Amygdala (tissue), 56 donors: ENCODE measurements around the gene SGCD.

Experiments
- DNase-seq, 56 donors: peaks; one replicate each; lab custom pipeline; 2025; lab: John Stamatoyannopoulos, UW

The SGCD gene

DNA sequence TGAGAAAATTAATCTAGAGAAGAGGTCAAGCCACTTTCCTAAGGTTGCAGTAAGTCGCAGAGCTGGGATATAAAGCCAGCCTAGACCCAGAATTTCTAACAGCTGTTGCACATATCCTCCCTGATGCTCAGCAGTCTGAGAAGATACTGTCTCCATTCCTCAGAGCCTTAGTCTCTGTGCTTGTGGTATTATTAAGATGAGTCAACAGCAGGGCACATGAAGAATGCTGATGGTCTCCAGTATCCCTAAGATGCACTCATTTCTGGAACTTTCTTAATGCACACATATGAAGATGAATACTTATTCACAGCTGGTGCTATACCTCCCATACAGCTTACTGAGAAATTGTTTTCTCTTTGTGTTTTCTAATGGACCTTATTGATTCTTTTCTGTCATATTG is 32.5 kb downstream of the SGCD start:
- DNase-seq = no peak

DNA sequence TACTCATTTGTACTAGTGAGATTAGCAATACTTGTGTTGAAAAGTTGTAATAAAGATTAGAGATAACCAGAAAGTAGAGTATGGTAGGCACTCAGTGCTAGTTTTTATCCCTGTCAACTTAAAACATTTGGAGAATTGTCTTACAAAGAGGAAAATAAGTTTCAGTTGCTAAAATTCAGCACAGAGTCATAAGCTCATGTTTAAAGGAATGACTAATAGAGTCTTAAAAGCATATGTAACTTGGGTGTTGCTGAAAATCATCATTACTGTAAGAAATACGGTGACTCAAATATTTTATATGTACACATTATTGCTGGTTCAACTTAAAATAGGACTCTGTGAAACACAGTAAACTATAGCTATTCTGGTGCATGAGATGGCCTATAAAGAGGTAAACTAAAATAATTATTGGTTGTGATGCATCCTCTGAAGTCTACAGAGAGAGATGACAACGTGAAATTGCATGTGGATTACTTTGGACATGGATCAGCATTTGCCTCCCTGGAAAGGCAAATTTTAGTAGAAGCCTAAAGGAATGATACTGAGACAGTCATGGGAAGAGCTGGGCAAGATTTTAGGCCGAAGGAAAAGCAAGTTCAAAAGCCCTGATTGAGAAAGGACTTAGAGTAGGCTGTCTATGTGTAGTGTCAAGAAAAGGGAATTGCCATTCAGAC is 34.6 kb downstream of the SGCD start:
- no peak for DNase-seq

DNA sequence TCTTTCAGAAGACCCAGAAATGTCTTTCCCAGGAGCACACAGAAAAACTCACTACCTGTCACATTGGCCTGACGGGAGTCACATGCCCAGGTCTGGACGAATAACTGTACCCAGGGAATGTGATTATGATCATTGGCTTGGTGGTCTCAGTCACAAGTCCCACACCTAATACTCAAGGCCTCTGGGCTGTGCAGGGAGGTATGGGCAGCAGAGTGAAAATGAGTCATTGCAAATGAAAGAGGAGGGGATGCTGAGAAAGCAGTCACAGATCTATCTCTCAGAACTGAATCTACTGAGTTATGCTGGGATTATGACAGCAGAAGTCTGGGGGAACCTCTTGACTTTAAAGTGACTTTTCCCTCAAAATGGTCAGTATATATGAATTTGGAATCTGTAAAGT is 36.9 kb downstream of the SGCD start:
- DNase-seq = no peak

DNA sequence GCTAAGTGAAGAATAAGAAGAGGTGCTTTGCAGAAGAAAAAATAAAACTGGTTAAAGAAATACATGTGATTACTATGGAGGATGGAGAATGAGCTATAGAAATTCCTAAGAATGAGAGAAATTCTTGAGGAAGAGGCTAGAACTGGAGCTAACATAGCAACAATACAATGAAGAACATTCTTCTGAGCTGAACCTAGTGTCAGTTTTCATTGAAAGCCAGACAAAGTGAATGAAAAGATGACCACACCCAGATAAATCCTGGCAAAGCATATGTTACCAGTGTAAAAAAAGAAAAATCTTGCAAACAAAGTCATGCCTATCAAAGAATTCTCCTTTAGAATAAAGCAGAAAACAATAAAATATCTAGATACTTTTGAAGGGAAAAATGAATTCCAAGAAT is 39.6 kb downstream of the SGCD start:
- no peak for DNase-seq

DNA sequence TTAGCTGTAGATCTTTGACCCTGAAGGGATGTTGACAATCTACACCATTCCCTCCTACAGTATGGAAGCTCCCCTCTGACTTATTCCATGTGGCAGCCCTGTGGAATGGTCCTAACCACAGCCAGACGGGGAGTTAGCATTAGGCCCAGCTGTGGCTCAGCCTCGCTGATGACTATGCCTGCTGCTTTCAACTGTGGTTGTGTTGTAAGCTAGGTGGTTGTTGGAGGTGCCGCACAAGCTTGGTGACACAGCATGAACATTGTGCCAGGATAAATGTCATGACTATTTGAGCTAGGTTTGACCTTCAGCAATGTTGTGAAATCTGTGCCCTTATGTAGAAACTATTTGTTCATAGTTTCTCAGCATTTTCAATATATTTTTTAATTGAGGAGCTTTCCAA is 40.6 kb downstream of the SGCD start:
- DNase-seq = no peak

DNA sequence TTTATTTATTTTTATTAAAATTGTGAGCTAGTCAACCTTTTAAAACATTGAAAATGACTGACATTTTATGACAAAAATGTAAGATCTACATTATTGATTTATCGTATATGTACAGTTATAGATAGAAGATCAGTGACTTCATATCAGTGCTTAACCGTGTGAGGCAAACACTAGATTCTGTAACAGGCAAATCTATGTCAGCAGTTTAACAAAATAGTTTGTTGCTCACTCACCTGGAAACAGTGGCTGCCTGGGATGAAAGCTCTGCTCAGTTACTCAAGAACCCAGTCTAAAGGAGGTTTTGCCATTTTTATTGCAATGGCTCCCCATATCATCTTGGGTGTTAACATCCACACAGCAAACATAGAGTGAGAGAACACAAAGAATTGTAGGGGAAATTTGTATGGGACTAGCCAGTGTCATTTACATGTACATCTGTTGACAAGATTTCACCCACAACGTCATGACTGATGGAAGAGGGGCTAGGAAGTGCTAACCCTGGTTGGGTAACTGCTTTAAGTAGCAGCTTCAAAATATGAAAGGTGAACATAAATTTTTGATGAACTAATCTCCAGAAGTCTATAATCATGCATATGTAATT is 49.0 kb downstream of the SGCD start:
- no peak for DNase-seq

DNA sequence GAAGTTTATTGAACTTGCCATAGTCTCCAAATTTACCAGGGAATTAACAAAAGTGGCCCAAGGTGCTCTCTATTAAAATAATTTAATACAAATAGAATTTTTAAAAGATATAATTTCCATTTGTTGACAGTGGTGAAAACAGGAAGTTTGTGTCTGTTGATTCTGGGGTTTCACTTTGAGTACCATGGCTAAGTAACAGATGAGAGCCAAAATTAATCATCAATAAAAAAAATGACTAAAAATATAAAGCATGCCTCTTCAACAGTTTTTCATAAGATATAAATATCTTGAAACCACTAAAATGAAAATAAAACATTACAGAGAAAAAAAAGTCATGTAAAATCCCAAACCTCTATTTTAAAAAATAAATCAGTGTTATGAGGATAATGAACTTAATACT is 49.8 kb downstream of the SGCD start:
- DNase-seq = no peak

DNA sequence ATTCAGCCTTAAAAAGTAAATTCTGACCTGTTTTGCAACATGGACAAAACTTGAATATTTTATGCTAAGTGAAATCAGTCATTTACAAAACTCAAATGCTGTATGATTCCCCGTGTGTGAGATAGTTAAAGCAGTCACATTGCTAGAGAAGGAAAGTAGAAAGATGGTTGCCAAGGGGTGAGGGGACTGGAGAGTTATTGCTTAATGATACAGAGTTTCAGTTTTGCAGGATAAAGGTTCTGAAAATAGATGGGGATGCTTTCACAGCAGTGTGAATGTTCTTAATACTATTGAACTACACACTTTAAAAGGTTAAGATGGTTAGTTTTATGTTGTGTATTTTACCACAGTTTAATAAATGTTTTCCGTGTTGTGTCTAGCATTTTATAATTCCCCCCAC is 51.2 kb downstream of the SGCD start:
- DNase-seq = no peak

DNA sequence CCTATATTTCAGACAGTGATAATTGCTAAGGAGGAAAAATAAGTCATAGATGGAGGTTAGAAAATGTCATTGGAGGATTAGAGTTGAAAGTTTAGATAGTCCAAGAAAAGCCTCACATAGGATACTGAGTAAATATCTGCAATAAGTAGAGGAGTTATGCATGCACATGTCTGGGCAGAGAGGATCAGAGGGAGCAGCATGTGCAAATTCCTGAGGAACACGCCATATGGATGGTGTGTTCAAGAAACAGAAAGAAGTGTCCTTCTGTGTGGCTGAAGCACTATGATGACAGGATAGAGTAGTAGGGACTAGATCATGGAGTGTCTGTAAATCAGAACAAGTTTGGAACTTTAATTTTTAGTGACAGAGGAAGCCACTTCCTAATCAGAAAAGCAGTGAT is 52.2 kb downstream of the SGCD start:
- no peak for DNase-seq

DNA sequence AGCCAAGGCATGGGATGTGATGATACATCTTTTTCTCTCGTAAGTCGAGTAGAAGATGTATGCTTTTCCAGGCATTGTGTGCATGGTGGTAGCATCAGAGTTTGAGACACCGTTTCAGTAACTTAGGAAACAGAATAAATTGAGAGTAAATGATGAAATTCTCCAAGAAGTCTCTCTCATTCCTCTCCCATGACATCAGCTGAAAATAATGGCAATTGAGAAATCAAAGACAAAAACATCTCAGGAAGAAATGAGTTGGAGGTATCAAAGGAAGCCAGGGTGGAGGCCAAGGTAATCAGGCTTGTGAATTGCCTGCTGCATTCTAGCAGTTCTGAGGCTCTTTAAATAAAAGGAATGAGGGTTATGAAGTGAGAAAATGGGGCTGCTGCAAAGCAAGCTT is 53.9 kb downstream of the SGCD start:
- no peak for DNase-seq

DNA sequence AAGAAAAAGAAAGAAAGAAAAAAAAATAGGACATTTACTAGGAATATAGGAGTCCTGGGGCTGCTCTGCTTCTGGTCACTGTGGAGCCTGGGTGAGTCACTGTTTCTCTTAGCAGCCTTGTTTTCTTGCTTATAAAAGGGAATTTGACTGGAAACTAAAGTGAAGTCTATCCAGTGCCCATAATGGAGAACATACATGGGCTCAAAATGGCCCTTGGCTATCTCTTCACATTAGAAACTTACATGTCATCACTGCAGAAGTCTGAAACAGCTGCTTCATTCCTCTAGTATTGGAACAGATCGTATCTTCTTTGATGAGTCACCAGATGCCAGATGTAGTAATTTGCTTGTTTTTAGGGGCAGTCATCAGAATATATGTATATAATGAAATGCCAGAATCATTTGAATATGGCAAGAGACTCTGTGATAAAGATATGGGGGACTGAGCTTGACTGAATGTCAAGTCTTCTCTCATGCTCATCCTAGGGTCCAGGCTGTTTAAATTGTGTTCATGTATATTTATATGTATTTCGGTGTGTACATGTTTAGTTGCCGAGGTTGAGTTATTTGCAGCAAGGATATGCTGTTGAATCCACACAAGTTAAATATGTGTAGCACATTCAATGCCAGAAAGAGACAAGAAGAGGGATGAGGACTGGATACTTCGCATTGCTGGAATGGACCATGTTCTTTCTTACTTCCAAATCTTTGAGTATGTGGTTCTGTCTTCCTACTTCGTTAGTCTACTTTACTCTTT is 56.7 kb downstream of the SGCD start:
- no peak for DNase-seq

DNA sequence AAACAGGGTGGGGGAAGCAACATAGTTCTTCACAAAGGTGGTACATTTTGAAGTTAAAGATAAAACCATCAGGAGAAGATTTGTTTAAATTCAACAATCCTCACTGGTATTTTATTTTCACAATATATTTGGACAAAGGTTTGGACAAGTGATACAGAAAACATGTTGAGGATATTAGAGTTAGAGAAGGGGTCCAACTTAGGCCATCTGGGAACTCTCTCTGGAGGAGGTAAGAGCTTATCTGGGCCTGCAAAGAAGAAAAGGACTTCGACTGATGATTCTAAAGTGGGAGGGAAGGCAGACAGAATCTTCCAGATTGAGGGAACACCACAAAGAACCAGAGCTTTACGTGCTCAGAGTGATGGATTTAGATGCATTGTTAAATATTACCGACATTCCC is 58.5 kb downstream of the SGCD start:
- no peak for DNase-seq

DNA sequence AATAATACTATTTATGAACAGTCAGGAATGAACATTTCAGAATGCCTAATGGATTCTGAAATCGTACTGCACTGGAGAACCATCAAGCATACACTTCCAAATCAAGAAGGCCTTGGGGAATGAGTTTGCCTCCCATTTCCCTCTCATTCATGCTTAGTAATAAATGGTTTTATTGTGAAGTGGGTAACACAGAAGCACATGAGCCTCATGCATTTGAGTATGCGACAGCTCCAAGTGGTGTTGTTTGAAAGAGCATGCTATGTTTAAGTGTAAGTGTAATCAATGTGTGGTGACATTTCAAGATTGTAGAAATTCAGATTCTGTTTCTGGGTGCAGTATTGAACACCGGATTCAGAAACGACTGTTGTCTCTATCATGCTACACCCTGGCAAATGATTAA is 60.0 kb downstream of the SGCD start:
- no peak for DNase-seq

DNA sequence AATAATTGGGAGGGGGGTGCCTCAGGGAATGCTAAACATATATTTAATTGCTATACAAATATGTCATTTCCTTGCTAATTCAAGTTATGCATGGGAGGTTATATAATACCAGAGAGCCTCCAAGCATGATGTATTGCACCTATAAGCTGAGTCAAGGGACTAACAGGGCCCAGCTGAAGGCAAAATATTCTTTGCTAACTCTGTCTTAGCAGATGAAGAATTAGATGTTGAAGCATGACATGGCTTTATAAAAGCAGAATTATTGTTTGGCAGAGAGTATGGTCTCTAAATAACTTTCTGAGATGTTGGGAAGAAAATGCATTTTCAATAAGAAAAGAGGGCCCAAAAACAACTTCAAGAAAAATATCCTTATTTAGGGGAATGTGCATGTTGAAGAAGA is 60.4 kb downstream of the SGCD start:
- DNase-seq = no peak

DNA sequence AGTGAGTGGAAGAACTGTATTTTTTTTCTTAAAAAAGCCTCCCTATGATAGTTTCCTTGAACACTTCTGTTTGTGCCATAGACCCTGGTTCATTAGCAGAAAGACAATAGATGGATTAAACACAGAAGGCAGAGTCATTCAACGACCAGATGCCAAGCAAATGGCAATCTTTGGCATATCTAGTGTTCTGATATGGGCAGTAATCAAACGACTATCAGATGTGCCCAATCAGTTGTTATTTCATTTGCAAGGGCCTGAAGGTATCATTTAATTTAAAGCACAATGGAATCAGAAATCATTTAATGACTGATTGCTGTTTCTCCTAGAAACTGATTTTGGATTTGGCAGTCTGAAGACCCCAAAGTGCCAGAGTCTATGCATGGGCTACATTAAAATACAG is 61.3 kb downstream of the SGCD start:
- DNase-seq = no peak

DNA sequence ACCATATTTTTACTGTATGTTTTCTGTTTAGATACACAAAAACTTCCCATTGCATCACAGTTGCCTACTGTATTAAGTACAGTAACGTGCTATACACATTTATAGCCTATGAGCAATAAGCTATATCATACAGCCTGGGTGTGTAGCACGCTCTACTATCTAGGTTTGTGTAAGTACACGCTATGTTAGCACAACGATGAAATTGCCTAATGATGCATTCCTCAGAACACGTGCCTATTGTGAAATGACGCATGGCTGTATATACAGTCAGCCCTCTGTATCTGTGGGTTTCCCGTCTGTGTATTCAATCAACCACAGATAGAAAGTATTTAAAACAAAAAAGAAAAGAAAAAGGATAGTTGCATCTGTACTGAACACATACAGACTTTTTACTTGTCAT is 64.2 kb downstream of the SGCD start:
- DNase-seq = no peak

DNA sequence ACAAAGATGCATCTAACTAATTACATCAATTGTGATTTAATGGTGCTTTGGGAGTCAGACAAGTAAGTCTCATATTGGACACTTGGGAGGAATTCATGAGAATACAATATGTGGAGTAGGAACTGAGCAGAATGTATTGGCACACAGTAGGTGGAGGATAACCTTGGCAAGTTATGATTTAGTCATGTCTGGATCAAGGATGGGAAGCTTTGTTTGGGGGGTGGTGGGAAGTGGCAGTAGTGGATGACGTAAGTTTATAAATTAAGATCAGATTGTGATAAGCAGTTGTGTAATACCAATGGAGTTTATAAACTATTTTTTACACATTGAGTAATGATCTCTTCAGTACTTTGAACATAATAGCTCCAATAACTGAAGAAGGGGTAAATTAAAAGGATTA is 67.0 kb downstream of the SGCD start:
- DNase-seq = no peak

DNA sequence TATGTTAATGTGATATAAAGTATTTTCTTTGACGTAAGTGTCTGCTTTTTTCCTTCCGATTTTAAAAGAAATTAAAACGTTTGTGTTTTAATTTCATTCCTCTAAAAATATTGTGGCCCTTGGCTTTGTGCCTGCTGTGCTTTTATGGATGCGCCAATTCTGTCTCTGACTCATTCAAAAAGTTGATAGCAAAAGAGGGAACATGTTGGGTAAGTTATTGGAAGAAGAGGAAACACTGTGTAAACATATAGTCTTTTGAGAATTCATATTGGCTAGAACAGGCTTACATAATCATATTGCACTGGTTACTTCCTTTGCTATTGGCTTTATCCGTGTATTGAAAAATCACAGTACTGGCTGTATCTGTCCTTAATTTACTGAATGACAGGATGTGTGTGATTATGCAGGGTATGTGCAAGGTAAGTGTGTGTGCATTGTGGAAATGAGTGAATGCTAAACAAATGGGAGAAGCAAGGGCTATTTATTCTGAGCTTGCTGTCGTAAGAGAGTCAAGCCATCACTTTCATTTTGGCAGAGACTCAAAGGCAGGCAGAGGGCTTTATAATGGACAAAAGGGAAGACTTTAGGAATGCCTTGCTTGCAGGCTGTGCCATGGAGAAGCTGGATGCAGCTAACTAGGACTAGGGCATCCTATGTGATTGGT is 67.8 kb downstream of the SGCD start:
- peak in 6 of 56 donors; percentile 6 to 28 (median 20) for DNase-seq

DNA sequence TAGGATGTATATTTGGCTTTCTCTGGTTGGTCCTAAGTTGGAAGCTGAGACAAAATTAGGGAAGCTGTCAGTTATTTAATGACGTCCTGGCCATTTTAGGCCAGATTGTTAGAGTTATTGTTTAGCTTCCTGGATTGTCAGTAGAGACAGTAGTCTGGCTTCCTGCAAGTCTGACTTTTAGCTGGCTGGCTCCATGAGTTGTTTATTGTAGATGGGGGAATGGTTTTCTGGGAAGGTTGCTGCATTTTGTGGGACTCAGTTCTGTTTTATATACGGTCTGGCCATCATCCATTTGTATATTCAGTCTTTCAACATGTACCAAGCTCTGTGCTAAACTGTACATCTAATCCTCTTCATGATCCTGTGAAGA is 68.3 kb downstream of the SGCD start:
- no peak for DNase-seq

DNA sequence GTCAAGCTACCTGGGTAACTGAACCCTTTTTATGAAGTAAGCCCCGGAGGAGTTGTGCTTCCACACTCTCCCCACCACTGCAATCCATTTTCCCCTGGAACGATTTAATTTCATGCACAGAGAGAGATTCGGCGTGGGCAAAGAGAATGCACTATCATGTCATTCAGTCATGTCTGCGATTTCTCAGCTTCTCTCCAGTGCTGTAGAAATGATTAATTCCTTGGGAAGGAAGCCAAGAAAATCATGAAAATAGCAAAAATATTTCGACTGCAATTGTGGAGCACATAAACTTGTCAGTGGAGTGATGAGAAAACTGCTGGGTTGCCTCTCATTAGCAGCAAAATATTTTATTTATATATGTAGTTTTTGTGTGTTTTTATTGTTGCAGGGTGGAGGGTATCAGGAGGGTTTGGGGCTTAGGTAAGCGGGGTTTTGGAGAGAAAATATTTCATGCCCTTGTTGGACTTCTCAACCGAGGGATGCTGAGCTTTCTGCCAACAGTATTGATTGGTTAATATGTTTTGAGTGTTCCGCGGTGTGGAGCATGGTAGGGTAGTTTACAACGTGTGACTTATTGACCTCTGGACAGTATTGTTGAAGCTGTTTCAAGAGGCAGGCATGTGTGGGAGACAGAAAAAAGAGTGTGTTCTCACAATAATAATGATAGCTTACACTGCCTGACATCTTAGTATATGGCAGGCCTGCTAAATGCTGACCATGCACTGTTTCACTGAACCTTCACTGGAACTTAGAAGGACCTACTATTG is 69.3 kb downstream of the SGCD start:
- DNase-seq = peak in 4 of 56 donors; percentile 11 to 23 (median 18)

DNA sequence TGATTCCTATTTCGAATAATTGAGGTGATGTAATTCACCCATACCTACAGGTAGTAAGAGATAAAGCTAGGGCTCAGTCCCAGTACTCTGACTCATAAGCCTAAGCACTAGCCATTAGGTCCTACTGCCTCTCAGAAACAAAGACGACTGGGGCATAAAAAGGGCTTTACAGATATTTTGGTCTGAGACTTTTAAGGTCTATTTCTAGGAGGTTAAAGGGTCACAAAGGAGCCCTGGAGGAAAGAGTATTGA is 69.8 kb downstream of the SGCD start:
- DNase-seq = no peak
